RWPE1 (cell line): Measurements from ENCODE around the gene ATG7.
"Not testable (repeated sequence)": the region's sequence is repeated elsewhere in the genome, so short reads cannot be mapped to it uniquely, and the experiment has no call there.

Experiments used
- CTCF ChIA-PET: fragments of 350-600 bp; sonication (Branson Sonifier 250); formaldehyde crosslinking; extraction: SDS; loops from one replicate; lab custom pipeline; 2021; lab: Yijun Ruan, JAX
- POLR2A ChIA-PET: fragments of 400-600 bp; formaldehyde crosslinking; extraction: SDS; loops from one replicate; lab custom pipeline; 2020; ENCODE audit warnings: antibody characterized with exemption; ENCODE audit not compliant: low non-redundant PET; lab: Yijun Ruan, JAX
- DNase-seq: peaks from one replicate; pipeline ENCODE4 v3.0.0; 2012; ENCODE audit warnings: low spot score
- H3K27ac ChIP-seq: fragments of 450-650 bp; 2 replicates; pipeline ENCODE4 v1.5.1; 2017
- TF ChIP-seq, protein P1 (sequence below): fragments of 450-650 bp; conservative IDR thresholded peaks from 2 replicates; pipeline ENCODE4 v1.5.1; 2017; ENCODE audit warnings: low read depth, mild to moderate bottlenecking

Gene ATG7

GRCh38 chr3:11436775-11437174 is 164.6 kb downstream of the ATG7 start:
- no peak for DNase-seq
- TF ChIP-seq, protein P1, sequence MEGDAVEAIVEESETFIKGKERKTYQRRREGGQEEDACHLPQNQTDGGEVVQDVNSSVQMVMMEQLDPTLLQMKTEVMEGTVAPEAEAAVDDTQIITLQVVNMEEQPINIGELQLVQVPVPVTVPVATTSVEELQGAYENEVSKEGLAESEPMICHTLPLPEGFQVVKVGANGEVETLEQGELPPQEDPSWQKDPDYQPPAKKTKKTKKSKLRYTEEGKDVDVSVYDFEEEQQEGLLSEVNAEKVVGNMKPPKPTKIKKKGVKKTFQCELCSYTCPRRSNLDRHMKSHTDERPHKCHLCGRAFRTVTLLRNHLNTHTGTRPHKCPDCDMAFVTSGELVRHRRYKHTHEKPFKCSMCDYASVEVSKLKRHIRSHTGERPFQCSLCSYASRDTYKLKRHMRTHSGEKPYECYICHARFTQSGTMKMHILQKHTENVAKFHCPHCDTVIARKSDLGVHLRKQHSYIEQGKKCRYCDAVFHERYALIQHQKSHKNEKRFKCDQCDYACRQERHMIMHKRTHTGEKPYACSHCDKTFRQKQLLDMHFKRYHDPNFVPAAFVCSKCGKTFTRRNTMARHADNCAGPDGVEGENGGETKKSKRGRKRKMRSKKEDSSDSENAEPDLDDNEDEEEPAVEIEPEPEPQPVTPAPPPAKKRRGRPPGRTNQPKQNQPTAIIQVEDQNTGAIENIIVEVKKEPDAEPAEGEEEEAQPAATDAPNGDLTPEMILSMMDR = no peak
- CTCF ChIA-PET = no interaction called here
- H3K27ac ChIP-seq = no peak overlapping the region
- POLR2A ChIA-PET = no interaction called here

DNA sequence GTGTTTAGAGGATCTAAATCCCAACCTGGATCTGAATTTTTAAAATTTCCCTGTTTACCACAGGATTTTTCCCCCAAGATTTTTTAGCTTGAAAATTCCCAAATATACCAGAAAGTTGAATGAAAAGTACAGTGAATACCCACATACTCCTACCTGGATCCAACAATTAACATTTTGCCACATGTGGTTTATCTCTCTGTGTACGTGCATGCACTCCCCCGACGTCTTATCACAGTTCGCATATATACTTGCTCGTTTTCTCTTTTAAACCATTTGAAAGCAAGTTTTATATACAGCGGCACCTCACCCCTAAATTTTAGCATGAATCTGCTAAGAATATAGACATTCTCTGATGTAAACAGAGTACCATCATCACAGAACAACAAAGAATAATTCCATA is 165.3 kb downstream of the ATG7 start:
- TF ChIP-seq, protein P1 = no peak
- CTCF ChIA-PET = no interaction called here
- POLR2A ChIA-PET = no interaction called here
- no peak overlapping the region for H3K27ac ChIP-seq
- no peak for DNase-seq

DNA sequence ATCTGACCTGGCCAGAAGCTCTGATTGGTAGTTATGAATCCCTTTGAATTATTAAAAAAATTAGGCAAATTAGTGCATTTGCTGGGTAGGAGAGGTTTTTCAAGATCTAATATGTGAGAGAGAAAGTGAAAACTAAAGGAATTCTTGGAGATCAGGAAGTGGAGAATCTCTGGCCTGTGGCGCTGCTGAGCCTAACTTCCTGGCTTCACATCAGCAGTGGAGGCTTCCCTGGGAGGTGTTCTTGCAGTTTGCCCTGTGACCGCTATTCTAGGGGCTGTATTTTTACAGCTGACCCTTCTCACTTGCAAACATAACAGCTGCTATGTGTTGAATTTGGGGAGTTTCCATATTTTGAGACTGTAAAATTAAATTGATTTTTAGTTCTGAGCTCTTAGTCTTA is 166.4 kb downstream of the ATG7 start:
- POLR2A ChIA-PET = no interaction called here
- TF ChIP-seq, protein P1 = no peak
- H3K27ac ChIP-seq = no peak overlapping the region
- CTCF ChIA-PET = no interaction called here
- DNase-seq = no peak

GRCh38 chr3:11441346-11441745 is 169.1 kb downstream of the ATG7 start:
- POLR2A ChIA-PET, H3K27ac ChIP-seq, CTCF ChIA-PET, DNase-seq: not testable (repeated sequence)

DNA sequence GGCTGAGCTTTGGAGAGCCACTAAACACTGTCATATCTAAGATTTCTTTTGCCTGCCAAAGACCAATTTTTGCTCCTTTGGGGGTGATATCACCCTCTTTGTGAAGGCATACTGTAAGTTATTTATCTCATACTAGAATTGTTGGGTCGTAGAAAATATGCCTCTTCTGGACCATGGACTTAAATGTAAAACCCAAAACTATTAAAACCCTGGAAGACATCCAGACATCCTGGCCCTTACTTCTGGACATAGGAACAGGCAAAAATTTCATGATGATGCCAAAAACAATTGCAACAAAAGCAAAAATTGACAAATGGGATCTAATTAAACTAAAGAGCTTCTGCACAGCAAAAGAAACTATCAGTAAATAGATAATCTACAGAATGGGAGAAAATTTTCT is 172.2 kb downstream of the ATG7 start:
- no peak for DNase-seq
- POLR2A ChIA-PET = no interaction called here
- CTCF ChIA-PET = interaction anchor here (0.6 kb wide), 2 partner anchors 12 to 18 kb away, joined by 3 to 5 read pairs; no protein-coding TSS in a partner anchor
- no peak overlapping the region for H3K27ac ChIP-seq
- TF ChIP-seq, protein P1 = no peak

GRCh38 chr3:11445193-11445592 is 173.0 kb downstream of the ATG7 start:
- POLR2A ChIA-PET, H3K27ac ChIP-seq, DNase-seq: not testable (repeated sequence)
- CTCF ChIA-PET = interaction anchor here (0.6 kb wide), 1 partner anchor 11 kb away, joined by 5 read pairs; no protein-coding TSS in a partner anchor

DNA sequence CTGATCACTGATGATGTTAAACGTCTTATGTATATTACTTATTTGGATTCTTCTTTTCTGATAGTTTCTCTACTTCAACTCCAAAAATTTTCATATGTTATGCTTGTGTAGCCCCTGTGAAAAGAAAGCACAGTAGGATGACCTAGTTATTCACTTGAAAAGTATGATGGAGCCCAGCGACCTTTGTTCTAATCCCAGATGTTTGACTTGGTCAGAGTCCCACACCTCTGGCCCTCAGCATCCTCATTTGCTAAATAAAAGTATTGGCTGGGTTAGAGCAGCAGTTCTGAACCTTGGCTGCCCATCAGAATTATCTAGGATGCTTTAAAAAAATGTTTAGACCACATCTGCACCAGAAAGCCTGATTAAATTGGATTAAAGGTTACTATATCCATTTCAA is 173.7 kb downstream of the ATG7 start:
- POLR2A ChIA-PET = no interaction called here

More for the DNA sequence above, 173.7 kb downstream of the ATG7 start:
- DNase-seq = no peak
- no peak overlapping the region for H3K27ac ChIP-seq
- TF ChIP-seq, protein P1 = no peak
- CTCF ChIA-PET = no interaction called here
